HFFc6 (cell line): Measurements from ENCODE around the gene XRCC5. TPM values are rescaled to one million over a fixed set of nuclear protein-coding genes. Genes with fewer than 3 reads are reported as not detected.
A peak's percentile ranks its signal among the peaks of the same experiment; 100 is the strongest.

Source experiments
- DNase-seq: peaks from one replicate; pipeline ENCODE4 v3.0.0-alpha.2; 2018
- H3K27ac Mint-ChIP-seq: 2 replicates; pipeline ENCODE4 v1.8.0; 2020; ENCODE audit warnings: mild to moderate bottlenecking, mixed read lengths
- H3K27me3 Mint-ChIP-seq: 2 replicates; pipeline ENCODE4 v1.8.0; 2021; ENCODE audit warnings: mild to moderate bottlenecking, moderate library complexity, mixed read lengths; ENCODE audit not compliant: insufficient read depth
- H3K36me3 Mint-ChIP-seq: 2 replicates; pipeline ENCODE4 v1.8.0; 2021; ENCODE audit warnings: low read depth, mixed read lengths
- H3K4me1 Mint-ChIP-seq: 2 replicates; pipeline ENCODE4 v1.8.0; 2020; ENCODE audit warnings: low read depth, mixed read lengths
- H3K4me3 Mint-ChIP-seq: 2 replicates; pipeline ENCODE4 v1.8.0; 2020; ENCODE audit warnings: mild to moderate bottlenecking, moderate library complexity, mixed read lengths
- H3K9me3 Mint-ChIP-seq: 2 replicates; pipeline ENCODE4 v1.8.0; 2020; ENCODE audit warnings: mild to moderate bottlenecking, mixed read lengths
- CTCF ChIP-seq: fragments of 200-600 bp; sonication (generic); IDR thresholded peaks from 2 replicates; pipeline ENCODE4 v1.5.0; 2021; ENCODE audit warnings: antibody characterized with exemption, mild to moderate bottlenecking
- total RNA-seq, 6 experiments: library from RNA; stranded (reverse); fragmentation: NEBNext Ultra II Directional; extraction: Animal tissue kit (Norgen Biotek cat#: 25700); gene quantifications; 2 replicates in 1 of 6; 3 replicates in 5 of 6; pipeline ENCODE4 v1.2.3, GENCODE V29; 2021

XRCC5 gene
- total RNA-seq, 6 experiments from 2014 or later, result 291 to 372 (median 352) TPM

GRCh38 chr2:216119146-216119545 is 10.0 kb downstream of the XRCC5 start:
- no peak for TF ChIP-seq CTCF
- 0 out of 2 replicates have a peak overlapping the region, but pooled peaks have one; percentile 5 for H3K27ac Mint-ChIP-seq
- H3K4me1 Mint-ChIP-seq, result peaks cover 55% of the 10 kb centered on the region
- H3K27me3 Mint-ChIP-seq, result peaks cover 2% of the 10 kb centered on the region
- no peaks in the 10 kb centered on the region for H3K9me3 Mint-ChIP-seq
- DNase-seq, result no peak
- peaks cover 64% of the 10 kb centered on the region for H3K36me3 Mint-ChIP-seq
- H3K4me3 Mint-ChIP-seq, result no peak overlapping the region

DNA sequence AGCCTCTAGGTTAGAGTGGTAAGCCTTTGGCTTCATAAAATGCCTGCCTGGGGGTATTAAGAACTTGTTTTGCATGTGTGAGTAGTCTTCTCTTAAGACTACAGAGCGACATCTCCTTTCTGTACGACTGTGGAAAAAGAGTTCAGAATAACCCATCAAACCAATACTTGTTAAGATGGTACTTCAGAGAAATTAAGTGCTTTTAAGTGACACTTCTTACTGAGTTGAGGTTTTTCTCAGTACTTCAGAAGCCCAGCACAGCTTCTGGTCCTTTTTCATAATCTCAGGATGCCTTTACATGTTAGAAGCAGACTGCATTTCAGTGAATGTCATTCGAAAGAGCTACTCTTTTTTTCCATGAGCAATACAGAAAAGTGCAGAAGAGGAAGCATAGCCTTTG is 10.8 kb downstream of the XRCC5 start:
- DNase-seq, result no peak
- Mint-ChIP-seq H3K9me3 (no peaks in the 10 kb centered on the region), H3K4me1 (peaks cover 56% of the 10 kb centered on the region), H3K27ac (peak overlapping the region; percentile 19; the same call in 1 of the 2 replicates), H3K36me3 (peaks cover 65% of the 10 kb centered on the region), H3K4me3 (no peak overlapping the region), H3K27me3 (no peaks in the 10 kb centered on the region; the same call in 1 of the 2 replicates)
- TF ChIP-seq CTCF, result no peak

DNA sequence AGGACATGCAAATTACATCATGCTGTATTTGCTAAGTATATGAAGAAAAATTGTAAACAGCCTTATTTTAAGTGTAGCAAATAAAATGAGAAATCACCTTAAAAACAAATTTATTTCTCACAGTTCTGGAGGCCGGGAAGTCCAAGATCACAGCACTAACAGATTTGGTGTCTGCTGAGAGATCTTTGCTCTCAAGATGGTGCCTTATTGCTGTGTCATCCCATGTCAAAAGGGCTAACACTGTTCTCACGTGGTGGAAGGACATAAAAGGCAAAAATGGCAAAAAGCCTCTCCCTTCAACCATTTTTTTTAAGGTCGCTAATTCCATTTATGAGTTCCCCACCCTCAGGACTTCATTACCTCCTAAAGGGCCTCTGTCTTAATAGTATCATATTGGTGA is 12.1 kb downstream of the XRCC5 start:
- no peaks in the 10 kb centered on the region; the same call in 1 of the 2 replicates for H3K27me3 Mint-ChIP-seq
- peaks cover 56% of the 10 kb centered on the region for H3K36me3 Mint-ChIP-seq
- no peak for DNase-seq
- no peaks in the 10 kb centered on the region for H3K9me3 Mint-ChIP-seq
- no peak overlapping the region for H3K4me3 Mint-ChIP-seq
- H3K27ac Mint-ChIP-seq, result no peak overlapping the region
- TF ChIP-seq CTCF, result no peak
- peaks cover 43% of the 10 kb centered on the region for H3K4me1 Mint-ChIP-seq

- no peak for TF ChIP-seq CTCF
- H3K4me1 Mint-ChIP-seq, result peaks cover 16% of the 10 kb centered on the region
- no peaks in the 10 kb centered on the region for H3K27me3 Mint-ChIP-seq
- peaks cover 24% of the 10 kb centered on the region for H3K36me3 Mint-ChIP-seq
- DNase-seq, result no peak
- H3K9me3 Mint-ChIP-seq, result no peaks in the 10 kb centered on the region
- no peak overlapping the region for H3K4me3 Mint-ChIP-seq
- H3K27ac Mint-ChIP-seq, result no peak overlapping the region; the same call in 1 of the 2 replicates
Observed at GRCh38 chr2:216126943-216127342, 17.8 kb downstream of the XRCC5 start.

GRCh38 chr2:216130346-216130971 is 21.3 kb downstream of the XRCC5 start:
- H3K27me3 Mint-ChIP-seq, result no peaks in the 10 kb centered on the region; the same call in 1 of the 2 replicates
- no peak overlapping the region for H3K4me3 Mint-ChIP-seq

More at GRCh38 chr2:216130346-216130971, 21.3 kb downstream of the XRCC5 start:
- DNase-seq, result no peak
- Mint-ChIP-seq H3K27ac (no peak overlapping the region), H3K36me3 (peaks cover 42% of the 10 kb centered on the region), H3K9me3 (no peaks in the 10 kb centered on the region), H3K4me1 (peaks cover 14% of the 10 kb centered on the region)
- TF ChIP-seq CTCF, result no peak
